GM12878 (cell line): ENCODE results near the gene HINT1. TPM values are rescaled to one million over a fixed set of nuclear protein-coding genes. Genes with fewer than 3 reads are reported as not detected.

Experiments used
- ATAC-seq: fragments of 200-7000 bp; cut with Tn5 transposase; 3 replicates; pipeline ENCODE4 v1.9.1; 2020; ENCODE audit warnings: mild to moderate bottlenecking, moderate library complexity
- BruUV-seq: library from RNA; stranded (reverse); fragments of 400-500 nt; replicated peaks from 2 replicates; lab custom pipeline; 2021; lab: Mats Ljungman, UMichigan
- CTCF ChIA-PET: fragments of 300-600 bp; sonication (Branson Sonifier 250); formaldehyde crosslinking; extraction: SDS; loops from one replicate; lab custom pipeline; 2021; ENCODE audit warnings: inconsistent platforms; lab: Yijun Ruan, JAX
- POLR2A ChIA-PET: fragments of 350-600 bp; formaldehyde crosslinking; extraction: SDS; loops from one replicate; lab custom pipeline; 2021; ENCODE audit warnings: inconsistent platforms; lab: Charles Lee
- RAD21 ChIA-PET: fragments of 300-600 bp; sonication (Branson Sonifier 250); formaldehyde crosslinking; loops from one replicate; lab custom pipeline; 2023; ENCODE audit warnings: antibody characterized with exemption; ENCODE audit not compliant: unreplicated experiment; lab: Charles Lee
- SMC1A ChIA-PET: fragments of 300-600 bp; sonication (Branson Sonifier 250); formaldehyde crosslinking; loops from one replicate; lab custom pipeline; 2023; ENCODE audit not compliant: unreplicated experiment, uncharacterized antibody; lab: Charles Lee
- DNase-seq: peaks from one replicate; pipeline ENCODE4 v3.0.0-alpha.2; 2011; ENCODE audit warnings: low read depth, low spot score
- FAIRE-seq: peaks from 3 replicates; lab custom pipeline; 2011; peaks lifted over from hg19 to GRCh38; lab: Jason Lieb, UNC
- H2AFZ ChIP-seq: 2 replicates; pipeline ENCODE4 v1.6.0; 2011; ENCODE audit warnings: low read depth, low read length, control low read depth; ENCODE audit not compliant: control insufficient read depth
- H3K27ac ChIP-seq: 2 replicates; pipeline ENCODE4 v1.5.1; 2011; ENCODE audit warnings: control low read depth; ENCODE audit not compliant: control insufficient read depth, insufficient read depth
- H3K27me3 ChIP-seq, 2 experiments: replicated peaks in 1 of 2; 2 replicates each; pipeline versions ENCODE4 v1.6.0 to v1.6.1; 2011; ENCODE audit warnings: low read length in 1 of 2; ENCODE audit not compliant: control insufficient read depth in 2 of 2, insufficient read depth in 2 of 2
- H3K36me3 ChIP-seq, 2 experiments: 2 replicates each; pipeline ENCODE4 v1.5.1; 2011; ENCODE audit warnings: low read length in 1 of 2; ENCODE audit not compliant: control insufficient read depth in 2 of 2, insufficient read depth in 2 of 2
- H3K4me1 ChIP-seq: 2 replicates; pipeline ENCODE4 v1.6.1; 2011; ENCODE audit warnings: mild to moderate bottlenecking, low read length, moderate library complexity, mixed read lengths; ENCODE audit not compliant: control insufficient read depth, insufficient read depth
- H3K4me2 ChIP-seq: 2 replicates; pipeline ENCODE4 v1.6.0; 2011; ENCODE audit warnings: control low read depth; ENCODE audit not compliant: control insufficient read depth, insufficient read depth
- H3K4me3 ChIP-seq: fragments of 200-600 bp; sonication (generic); 2 replicates; pipeline ENCODE4 v1.5.1; 2016
- H3K79me2 ChIP-seq: 2 replicates; pipeline ENCODE4 v1.6.0; 2011; ENCODE audit warnings: low read length; ENCODE audit not compliant: control insufficient read depth, insufficient read depth
- H3K9ac ChIP-seq: 2 replicates; pipeline ENCODE4 v1.8.0; 2011; ENCODE audit warnings: low read length, control low read depth, mixed read lengths; ENCODE audit not compliant: control insufficient read depth, insufficient read depth
- H3K9me3 ChIP-seq: replicated peaks from 3 replicates; pipeline ENCODE4 v1.5.1; 2011; ENCODE audit warnings: mild to moderate bottlenecking, low read length; ENCODE audit not compliant: control insufficient read depth, insufficient read depth
- H4K20me1 ChIP-seq: 2 replicates; pipeline ENCODE4 v1.6.0; 2011; ENCODE audit not compliant: control insufficient read depth, insufficient read depth
- BCL11A ChIP-seq: IDR thresholded peaks from 2 replicates; pipeline ENCODE4 v1.6.1; 2011; ENCODE audit warnings: low read depth, low read length
- CBX3 ChIP-seq: fragments of 200-600 bp; sonication (generic); IDR thresholded peaks from 2 replicates; pipeline ENCODE4 v1.6.1; 2016; ENCODE audit warnings: low read depth, borderline replicate concordance
- CTCF ChIP-seq, 3 experiments: IDR thresholded peaks in 2 of 3; conservative IDR thresholded peaks in 1 of 3; 2 replicates each; pipeline ENCODE4 v1.5.1; 2011; ENCODE audit warnings: low read depth in 3 of 3, low read length in 3 of 3, mild to moderate bottlenecking in 3 of 3, control low read depth in 2 of 3, moderate library complexity in 2 of 3, inconsistent platforms in 1 of 3, mixed read lengths in 1 of 3; ENCODE audit not compliant: control insufficient read depth in 2 of 3, insufficient read depth in 1 of 3; ENCODE audit errors: extremely low read depth in 1 of 3
- ESRRA ChIP-seq: IDR thresholded peaks from 2 replicates; pipeline ENCODE4 v1.6.1; 2012; ENCODE audit warnings: mild to moderate bottlenecking, low read length, improper control_type of control experiment
- FOXM1 ChIP-seq: IDR thresholded peaks from 2 replicates; pipeline ENCODE4 v1.6.1; 2012; ENCODE audit warnings: low read depth, mild to moderate bottlenecking, inconsistent platforms, low read length, moderate library complexity
- HDGF ChIP-seq: fragments of 450-650 bp; IDR thresholded peaks from 2 replicates; pipeline ENCODE4 v1.6.1; 2016; ENCODE audit warnings: antibody characterized with exemption
- MXI1 ChIP-seq: fragments of 150-350 bp; IDR thresholded peaks from 2 replicates; pipeline ENCODE4 v1.6.1; 2011; ENCODE audit warnings: low read depth, mild to moderate bottlenecking, inconsistent platforms, low read length, improper control_type of control experiment
- MYB ChIP-seq: fragments of 150-350 bp; IDR thresholded peaks from 2 replicates; pipeline ENCODE4 v1.6.1; 2014; ENCODE audit warnings: mild to moderate bottlenecking, low read depth, low read length, borderline replicate concordance
- NBN ChIP-seq: fragments of 450-650 bp; IDR thresholded peaks from 2 replicates; pipeline ENCODE4 v1.6.1; 2016
- NR2C1 ChIP-seq: fragments of 450-650 bp; IDR thresholded peaks from 2 replicates; pipeline ENCODE4 v1.6.1; 2017; ENCODE audit warnings: antibody characterized with exemption, mild to moderate bottlenecking, moderate library complexity
- NRF1 ChIP-seq: conservative IDR thresholded peaks from 2 replicates; pipeline ENCODE4 v1.6.1; 2011; ENCODE audit warnings: mild to moderate bottlenecking, low read depth, low read length, improper control_type of control experiment
- POLR2AphosphoS2 ChIP-seq: IDR thresholded peaks from 2 replicates; pipeline ENCODE4 v1.6.1; 2011; ENCODE audit warnings: low read depth, mild to moderate bottlenecking, low read length, improper control_type of control experiment, moderate library complexity
- RAD51 ChIP-seq: fragments of 450-650 bp; IDR thresholded peaks from 2 replicates; pipeline ENCODE4 v1.6.1; 2016; ENCODE audit warnings: moderate library complexity, mild to moderate bottlenecking, inconsistent platforms
- RBBP5 ChIP-seq: fragments of 200-600 bp; sonication (generic); conservative IDR thresholded peaks from 2 replicates; pipeline ENCODE4 v1.6.1; 2016
- RCOR1 ChIP-seq: conservative IDR thresholded peaks from 2 replicates; pipeline ENCODE4 v1.6.1; 2012; ENCODE audit warnings: low read depth, low read length, improper control_type of control experiment
- RUNX3 ChIP-seq: IDR thresholded peaks from 2 replicates; pipeline ENCODE4 v1.6.1; 2012; ENCODE audit warnings: low read length, inconsistent platforms
- SKIL ChIP-seq: fragments of 450-650 bp; IDR thresholded peaks from 2 replicates; pipeline ENCODE4 v1.6.1; 2017; ENCODE audit warnings: mild to moderate bottlenecking, low read depth, inconsistent platforms; ENCODE audit not compliant: poor library complexity, severe bottlenecking
- ZBTB4 ChIP-seq: fragments of 450-650 bp; formaldehyde crosslinking; IDR thresholded peaks from 2 replicates; pipeline ENCODE4 v1.4.0; 2022; ENCODE audit warnings: mild to moderate bottlenecking, moderate library complexity
- in situ Hi-C: fragments of 300-500 bp; cut with MboI; formaldehyde crosslinking; loops from 9 replicates; pipeline ENCODE4 v1.14.3; 2018; ENCODE audit warnings: mixed read lengths
- intact Hi-C: fragments of 100-400 bp; cut with micrococcal nuclease; formaldehyde crosslinking; loops from one replicate; pipeline ENCODE4 v1.14.2; 2022; ENCODE audit not compliant: unreplicated experiment
- polyA plus RNA-seq, 11 experiments: library from polyadenylated mRNA; depleted of rRNA in 4 of 11; unstranded in 6 of 11; stranded (reverse) in 5 of 11; fragments of >200 nt; fragmentation: Nextera tagmentation in 4 of 11; fragmentation: Illumina TruSeq in 1 of 11; extraction: Ambion mirVana in 4 of 11; extraction: Trizol in 1 of 11; gene quantifications; 1 replicate in 1 of 11; 2 replicates in 10 of 11; pipeline versions ENCODE4 v1.2.1 to v1.2.3, GENCODE V29; 2011 to 2016; ENCODE audit warnings: inconsistent platforms in 2 of 11, missing spikeins in 2 of 11, low read depth in 1 of 11
- total RNA-seq, 4 experiments: library from RNA; depleted of rRNA in 3 of 4; stranded (reverse); fragments of >200 nt in 3 of 4; fragmentation: Illumina TruSeq in 1 of 4; extraction: Trizol in 1 of 4; gene quantifications; 2 replicates each; pipeline versions ENCODE4 v1.2.1 to v1.2.3, GENCODE V29; 2013 to 2021

Gene HINT1
- total and polyA plus RNA-seq, 10 of the 15 experiments (the other 5 are each of a cell fraction or from before 2014, with no cell fraction given), result 253 to 997 (median 562) TPM

DNA sequence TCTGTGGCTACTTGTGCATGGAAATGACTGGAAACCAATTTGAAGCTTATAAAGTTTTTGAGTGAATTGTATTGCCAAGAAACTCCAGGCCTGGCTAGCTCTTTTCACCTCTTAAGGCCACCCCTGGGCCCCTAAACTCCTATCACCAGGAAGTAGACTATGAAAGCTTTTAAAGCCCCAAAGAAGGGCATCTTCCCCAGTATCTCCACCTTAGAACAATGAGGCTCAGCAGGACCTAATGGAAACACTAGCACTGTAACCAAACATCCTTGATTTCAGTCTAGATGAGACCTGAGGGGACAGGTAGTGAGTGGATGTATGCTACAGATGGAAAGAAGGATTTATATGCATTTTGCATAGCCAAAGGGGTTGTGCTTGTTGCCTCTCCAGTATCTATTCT lies 30.6 kb upstream of the HINT1 start:
- no peaks in the 10 kb centered on the region for H3K27me3 ChIP-seq
- H4K20me1 ChIP-seq, result no peaks in the 10 kb centered on the region
- H3K79me2 ChIP-seq, result no peaks in the 10 kb centered on the region
- RAD21 ChIA-PET, result no interaction called here
- in situ Hi-C loops, result no loop called here
- no peak overlapping the region for H3K4me2 ChIP-seq
- intact Hi-C loops, result no loop called here
- no peak for DNase-seq
- H3K9me3 ChIP-seq, result no peaks in the 10 kb centered on the region
- no peak for FAIRE-seq
- POLR2A ChIA-PET, result no interaction called here
- H3K27ac ChIP-seq, result no peak overlapping the region
- no peaks in the 10 kb centered on the region for H3K4me1 ChIP-seq
- no peaks in the 10 kb centered on the region for H3K36me3 ChIP-seq
- no peak overlapping the region for H3K4me3 ChIP-seq
- ATAC-seq, result no peak
- H3K9ac ChIP-seq, result no peak overlapping the region
- CTCF ChIA-PET, result no interaction called here
- SMC1A ChIA-PET, result interaction anchor here (0.9 to 1.9 kb wide), 4 partner anchors 9 to 21 kb away, joined by 3 to 5 read pairs (median 4); no protein-coding TSS in a partner anchor
- no peak overlapping the region for H2AFZ ChIP-seq
- no peak for TF ChIP-seq CBX3
- TF ChIP-seq SKIL, result no peak
- no peak for TF ChIP-seq NBN
- TF ChIP-seq MXI1, result no peak
- no peak for TF ChIP-seq NR2C1
- no peak for TF ChIP-seq RCOR1
- no peak for TF ChIP-seq ZBTB4 (CRISPR knock-in tag)
- TF ChIP-seq RAD51, result no peak
- no peak for TF ChIP-seq BCL11A
- no peak for TF ChIP-seq ESRRA
- no peak for TF ChIP-seq FOXM1
- no peak for TF ChIP-seq CTCF (IDR thresholded peaks at IDR 0.05 in 2 of 3, conservative IDR thresholded peaks at IDR 0.05 in 1 of 3; ENCODE audit: control insufficient read depth in 2 of 3, extremely low read depth in 1 of 3, insufficient read depth in 1 of 3, low read depth in 3 of 3, low read length in 3 of 3)
- no peak for TF ChIP-seq MYB
- TF ChIP-seq NRF1, result no peak
- TF ChIP-seq RUNX3, result no peak
- TF ChIP-seq POLR2AphosphoS2, result no peak
- TF ChIP-seq RBBP5, result no peak
- TF ChIP-seq HDGF, result no peak
- BruUV-seq, result no TSS peak
